K562 (cell line): ENCODE data around the gene PTPRZ1.

Experiments used
- BCOR ChIP-seq: fragments of 450-650 bp; IDR thresholded peaks from 2 replicates; pipeline ENCODE4 v1.6.1; 2016
- LEF1 ChIP-seq: fragments of 450-650 bp; IDR thresholded peaks from 2 replicates; pipeline ENCODE4 v1.6.1; 2016; ENCODE audit warnings: mild to moderate bottlenecking
- MXD1 ChIP-seq: fragments of 250-450 bp; sonication (Bioruptor Pico); IDR thresholded peaks from 2 replicates; pipeline ENCODE4 v1.8.0; 2021; ENCODE audit warnings: borderline replicate concordance, mild to moderate bottlenecking, moderate library complexity; ENCODE audit not compliant: poor library complexity, severe bottlenecking
- MXI1 ChIP-seq: IDR thresholded peaks from 2 replicates; pipeline ENCODE4 v1.6.1; 2011; ENCODE audit warnings: low read depth, mild to moderate bottlenecking, improper control_type of control experiment, low read length
- POLR2A ChIP-seq: fragments of 450-650 bp; conservative IDR thresholded peaks from 2 replicates; pipeline ENCODE4 v1.6.1; 2016
- POLR2AphosphoS5 ChIP-seq: IDR thresholded peaks from 2 replicates; pipeline ENCODE4 v1.6.1; 2011; ENCODE audit warnings: mild to moderate bottlenecking, low read depth, low read length, moderate library complexity; ENCODE audit not compliant: control insufficient read depth, insufficient read depth
- TOE1 ChIP-seq, 2 experiments: fragments of 450-650 bp in 1 of 2; sonication (generic) in 1 of 2; formaldehyde crosslinking in 1 of 2; IDR thresholded peaks; 2 replicates each; pipeline versions ENCODE4 v1.7.1 to v1.8.0; 2016 to 2022; ENCODE audit warnings: borderline replicate concordance in 2 of 2, mild to moderate bottlenecking in 2 of 2, antibody characterized with exemption in 1 of 2, inconsistent platforms in 1 of 2, low read depth in 1 of 2, missing genetic modification reagents in 1 of 2, moderate library complexity in 1 of 2
- ZNF324 ChIP-seq: fragments of 250-450 bp; sonication (Bioruptor Pico); IDR thresholded peaks from 2 replicates; pipeline ENCODE4 v1.4.0; 2020; ENCODE audit warnings: mild to moderate bottlenecking
- ZNF431 ChIP-seq: sonication (generic); formaldehyde crosslinking; IDR thresholded peaks from 2 replicates; pipeline ENCODE4 v1.8.0; 2022; ENCODE audit warnings: mild to moderate bottlenecking, missing genetic modification reagents
- TF ChIP-seq, protein P1 (sequence below), 3 experiments: IDR thresholded peaks in 2 of 3; conservative IDR thresholded peaks in 1 of 3; 2 replicates each; pipeline ENCODE4 v1.5.1; 2011 to 2012; ENCODE audit warnings: low read length in 3 of 3, mild to moderate bottlenecking in 3 of 3, control low read depth in 2 of 3, improper control_type of control experiment in 1 of 3, inconsistent platforms in 1 of 3, low read depth in 1 of 3, mixed read lengths in 1 of 3, moderate library complexity in 1 of 3; ENCODE audit not compliant: insufficient read depth in 2 of 3

DNA sequence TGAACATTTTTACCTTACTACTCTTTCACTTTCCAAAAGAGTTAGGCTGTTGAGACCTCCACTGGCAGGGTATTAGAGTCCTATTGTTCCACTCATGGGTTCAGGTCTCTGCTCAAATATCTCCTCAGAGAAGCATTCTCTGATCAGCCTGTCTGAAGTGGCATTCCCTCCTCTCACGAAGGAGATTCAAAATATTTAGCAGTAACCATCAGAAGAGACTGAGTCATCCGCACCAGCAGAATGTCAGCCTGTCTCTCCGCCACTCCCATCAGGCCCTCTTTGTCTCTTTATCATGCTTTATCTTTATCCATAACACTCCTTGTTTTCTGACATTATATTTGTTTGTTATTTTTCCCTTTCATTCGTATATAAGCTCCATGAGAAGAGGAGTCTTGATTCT is 192.0 kb downstream of the PTPRZ1 start:
- no peak for TF ChIP-seq MXI1
- no peak for TF ChIP-seq POLR2A
- TF ChIP-seq POLR2AphosphoS5: no peak
- TF ChIP-seq BCOR: no peak
- TF ChIP-seq LEF1: no peak
- TF ChIP-seq MXD1 (CRISPR knock-in tag): no peak
- no peak for TF ChIP-seq TOE1 (IDR thresholded peaks at IDR 0.05; ENCODE audit: borderline replicate concordance)
- TF ChIP-seq TOE1 (CRISPR knock-in tag; IDR thresholded peaks at IDR 0.05; ENCODE audit: borderline replicate concordance, low read depth): no peak
- TF ChIP-seq, protein P1, sequence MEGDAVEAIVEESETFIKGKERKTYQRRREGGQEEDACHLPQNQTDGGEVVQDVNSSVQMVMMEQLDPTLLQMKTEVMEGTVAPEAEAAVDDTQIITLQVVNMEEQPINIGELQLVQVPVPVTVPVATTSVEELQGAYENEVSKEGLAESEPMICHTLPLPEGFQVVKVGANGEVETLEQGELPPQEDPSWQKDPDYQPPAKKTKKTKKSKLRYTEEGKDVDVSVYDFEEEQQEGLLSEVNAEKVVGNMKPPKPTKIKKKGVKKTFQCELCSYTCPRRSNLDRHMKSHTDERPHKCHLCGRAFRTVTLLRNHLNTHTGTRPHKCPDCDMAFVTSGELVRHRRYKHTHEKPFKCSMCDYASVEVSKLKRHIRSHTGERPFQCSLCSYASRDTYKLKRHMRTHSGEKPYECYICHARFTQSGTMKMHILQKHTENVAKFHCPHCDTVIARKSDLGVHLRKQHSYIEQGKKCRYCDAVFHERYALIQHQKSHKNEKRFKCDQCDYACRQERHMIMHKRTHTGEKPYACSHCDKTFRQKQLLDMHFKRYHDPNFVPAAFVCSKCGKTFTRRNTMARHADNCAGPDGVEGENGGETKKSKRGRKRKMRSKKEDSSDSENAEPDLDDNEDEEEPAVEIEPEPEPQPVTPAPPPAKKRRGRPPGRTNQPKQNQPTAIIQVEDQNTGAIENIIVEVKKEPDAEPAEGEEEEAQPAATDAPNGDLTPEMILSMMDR (IDR thresholded peaks at IDR 0.05 in 2 of 3, conservative IDR thresholded peaks at IDR 0.05 in 1 of 3; ENCODE audit: insufficient read depth in 2 of 3, low read depth in 1 of 3, low read length in 3 of 3): no peak
- no peak for TF ChIP-seq ZNF324 (CRISPR knock-in tag)
- no peak for TF ChIP-seq ZNF431
